ENCODE results near the gene HNRNPA3. TPM values are rescaled to one million over a fixed set of nuclear protein-coding genes. Genes with fewer than 3 reads are reported as not detected.
A peak's percentile ranks its signal among the peaks of the same experiment; 100 is the strongest.

Gene HNRNPA3
- total and polyA plus RNA-seq, 2 of the 13 experiments (the other 11 are each of a cell fraction or from before 2014, with no cell fraction given) = 73.3 to 97.7 TPM

- TF ChIP-seq, protein P1, sequence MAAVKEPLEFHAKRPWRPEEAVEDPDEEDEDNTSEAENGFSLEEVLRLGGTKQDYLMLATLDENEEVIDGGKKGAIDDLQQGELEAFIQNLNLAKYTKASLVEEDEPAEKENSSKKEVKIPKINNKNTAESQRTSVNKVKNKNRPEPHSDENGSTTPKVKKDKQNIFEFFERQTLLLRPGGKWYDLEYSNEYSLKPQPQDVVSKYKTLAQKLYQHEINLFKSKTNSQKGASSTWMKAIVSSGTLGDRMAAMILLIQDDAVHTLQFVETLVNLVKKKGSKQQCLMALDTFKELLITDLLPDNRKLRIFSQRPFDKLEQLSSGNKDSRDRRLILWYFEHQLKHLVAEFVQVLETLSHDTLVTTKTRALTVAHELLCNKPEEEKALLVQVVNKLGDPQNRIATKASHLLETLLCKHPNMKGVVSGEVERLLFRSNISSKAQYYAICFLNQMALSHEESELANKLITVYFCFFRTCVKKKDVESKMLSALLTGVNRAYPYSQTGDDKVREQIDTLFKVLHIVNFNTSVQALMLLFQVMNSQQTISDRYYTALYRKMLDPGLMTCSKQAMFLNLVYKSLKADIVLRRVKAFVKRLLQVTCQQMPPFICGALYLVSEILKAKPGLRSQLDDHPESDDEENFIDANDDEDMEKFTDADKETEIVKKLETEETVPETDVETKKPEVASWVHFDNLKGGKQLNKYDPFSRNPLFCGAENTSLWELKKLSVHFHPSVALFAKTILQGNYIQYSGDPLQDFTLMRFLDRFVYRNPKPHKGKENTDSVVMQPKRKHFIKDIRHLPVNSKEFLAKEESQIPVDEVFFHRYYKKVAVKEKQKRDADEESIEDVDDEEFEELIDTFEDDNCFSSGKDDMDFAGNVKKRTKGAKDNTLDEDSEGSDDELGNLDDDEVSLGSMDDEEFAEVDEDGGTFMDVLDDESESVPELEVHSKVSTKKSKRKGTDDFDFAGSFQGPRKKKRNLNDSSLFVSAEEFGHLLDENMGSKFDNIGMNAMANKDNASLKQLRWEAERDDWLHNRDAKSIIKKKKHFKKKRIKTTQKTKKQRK (IDR thresholded peaks at IDR 0.05; ENCODE audit: low read length) = no peak
- TF ChIP-seq, protein P2, sequence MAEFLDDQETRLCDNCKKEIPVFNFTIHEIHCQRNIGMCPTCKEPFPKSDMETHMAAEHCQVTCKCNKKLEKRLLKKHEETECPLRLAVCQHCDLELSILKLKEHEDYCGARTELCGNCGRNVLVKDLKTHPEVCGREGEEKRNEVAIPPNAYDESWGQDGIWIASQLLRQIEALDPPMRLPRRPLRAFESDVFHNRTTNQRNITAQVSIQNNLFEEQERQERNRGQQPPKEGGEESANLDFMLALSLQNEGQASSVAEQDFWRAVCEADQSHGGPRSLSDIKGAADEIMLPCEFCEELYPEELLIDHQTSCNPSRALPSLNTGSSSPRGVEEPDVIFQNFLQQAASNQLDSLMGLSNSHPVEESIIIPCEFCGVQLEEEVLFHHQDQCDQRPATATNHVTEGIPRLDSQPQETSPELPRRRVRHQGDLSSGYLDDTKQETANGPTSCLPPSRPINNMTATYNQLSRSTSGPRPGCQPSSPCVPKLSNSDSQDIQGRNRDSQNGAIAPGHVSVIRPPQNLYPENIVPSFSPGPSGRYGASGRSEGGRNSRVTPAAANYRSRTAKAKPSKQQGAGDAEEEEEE (CRISPR knock-in tag; IDR thresholded peaks at IDR 0.05; ENCODE audit: borderline replicate concordance) = no peak
- peak; percentile 61; the same call in 1 of the 2 replicates for TF ChIP-seq ZNF280D (CRISPR knock-in tag; IDR thresholded peaks at IDR 0.05)
- TF ChIP-seq ZMYM2 (CRISPR knock-in tag; IDR thresholded peaks at IDR 0.05) = peak; percentile 74
- TF ChIP-seq, protein P3, sequence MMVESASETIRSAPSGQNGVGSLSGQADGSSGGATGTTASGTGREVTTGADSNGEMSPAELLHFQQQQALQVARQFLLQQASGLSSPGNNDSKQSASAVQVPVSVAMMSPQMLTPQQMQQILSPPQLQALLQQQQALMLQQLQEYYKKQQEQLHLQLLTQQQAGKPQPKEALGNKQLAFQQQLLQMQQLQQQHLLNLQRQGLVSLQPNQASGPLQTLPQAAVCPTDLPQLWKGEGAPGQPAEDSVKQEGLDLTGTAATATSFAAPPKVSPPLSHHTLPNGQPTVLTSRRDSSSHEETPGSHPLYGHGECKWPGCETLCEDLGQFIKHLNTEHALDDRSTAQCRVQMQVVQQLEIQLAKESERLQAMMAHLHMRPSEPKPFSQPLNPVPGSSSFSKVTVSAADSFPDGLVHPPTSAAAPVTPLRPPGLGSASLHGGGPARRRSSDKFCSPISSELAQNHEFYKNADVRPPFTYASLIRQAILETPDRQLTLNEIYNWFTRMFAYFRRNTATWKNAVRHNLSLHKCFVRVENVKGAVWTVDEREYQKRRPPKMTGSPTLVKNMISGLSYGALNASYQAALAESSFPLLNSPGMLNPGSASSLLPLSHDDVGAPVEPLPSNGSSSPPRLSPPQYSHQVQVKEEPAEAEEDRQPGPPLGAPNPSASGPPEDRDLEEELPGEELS (CRISPR knock-in tag; IDR thresholded peaks at IDR 0.05) = peak; percentile 60
- TF ChIP-seq ZNF484 (CRISPR knock-in tag; IDR thresholded peaks at IDR 0.05; ENCODE audit: borderline replicate concordance, low read depth) = no peak
- 0 out of 2 replicates have a peak, but pooled peaks have one; percentile 4 for TF ChIP-seq FOXK2 (IDR thresholded peaks at IDR 0.05)
- TF ChIP-seq HOXA7 (CRISPR knock-in tag; IDR thresholded peaks at IDR 0.05) = no peak
- TF ChIP-seq CBX2 (IDR thresholded peaks at IDR 0.05; ENCODE audit: low read depth, low read length) = no peak
- peak; percentile 70; the same call in 1 of the 2 replicates for TF ChIP-seq CBX2 (CRISPR knock-in tag; IDR thresholded peaks at IDR 0.05; ENCODE audit: low read depth)
- TF ChIP-seq KDM5B (CRISPR knock-in tag; IDR thresholded peaks at IDR 0.05; ENCODE audit: borderline replicate concordance) = peak; percentile 59; the same call in 1 of the 2 replicates
- 0 out of 2 replicates have a peak, but pooled peaks have one; percentile 24 for TF ChIP-seq ZIK1 (CRISPR knock-in tag; IDR thresholded peaks at IDR 0.05; ENCODE audit: borderline replicate concordance, low read depth)
- peak; percentile 70; the same call in 1 of the 2 replicates for TF ChIP-seq ZNF232 (CRISPR knock-in tag; IDR thresholded peaks at IDR 0.05; ENCODE audit: borderline replicate concordance)
- TF ChIP-seq TFE3 (CRISPR knock-in tag; IDR thresholded peaks at IDR 0.05) = no peak; the same call in 1 of the 2 replicates
- TF ChIP-seq ZNF496 (CRISPR knock-in tag; IDR thresholded peaks at IDR 0.05; ENCODE audit: insufficient replicate concordance) = no peak
- no peak; the same call in 1 of the 2 replicates for TF ChIP-seq HOXA9 (CRISPR knock-in tag; IDR thresholded peaks at IDR 0.05; ENCODE audit: borderline replicate concordance)
Measured at GRCh38 chr2:177212106-177212890, at the start of gene HNRNPA3 (continued).

Measured in HepG2 (cell line).